Common myeloid progenitor, CD34-positive (primary cell): ENCODE measurements around the gene CLEC4E.
A peak's percentile ranks its signal among the peaks of the same experiment; 100 is the strongest.
"Not testable (repeated sequence)": the region's sequence is repeated elsewhere in the genome, so short reads cannot be mapped to it uniquely, and the experiment has no call there.

Source experiments
- CTCF ChIA-PET: fragments of 350-600 bp; sonication (Branson Sonifier 250); formaldehyde crosslinking; loops from one replicate; lab custom pipeline; 2021; ENCODE audit warnings: antibody characterized with exemption; lab: Charles Lee
- POLR2A ChIA-PET: fragments of 350-600 bp; sonication (Branson Sonifier 250); formaldehyde crosslinking; loops from one replicate; lab custom pipeline; 2021; ENCODE audit warnings: antibody characterized with exemption; lab: Charles Lee
- DNase-seq, 3 donors: peaks; one replicate each; pipeline versions ENCODE4 v3.0.0 to v3.0.0-alpha.2; 2013
- H3K27ac ChIP-seq, 2 experiments: 1 replicate in 1 of 2; 2 replicates in 1 of 2; pipeline ENCODE4 v1.7.0; 2013; ENCODE audit warnings: inconsistent platforms in 2 of 2, low read length in 2 of 2, mild to moderate bottlenecking in 2 of 2, low read depth in 1 of 2, moderate library complexity in 1 of 2; ENCODE audit not compliant: severe bottlenecking in 2 of 2, insufficient read depth in 1 of 2, poor library complexity in 1 of 2
- H3K27me3 ChIP-seq, 5 experiments: replicated peaks in 2 of 5; 1 replicate in 3 of 5; 2 replicates in 2 of 5; pipeline versions ENCODE4 v1.6.1 to v1.7.0; 2013; ENCODE audit warnings: low read length in 4 of 5, mild to moderate bottlenecking in 2 of 5, moderate library complexity in 2 of 5, inconsistent platforms in 1 of 5; ENCODE audit not compliant: insufficient read depth in 5 of 5, control insufficient read depth in 4 of 5
- H3K36me3 ChIP-seq, 4 experiments: 1 replicate in 2 of 4; 2 replicates in 2 of 4; pipeline versions ENCODE4 v1.6.1 to v1.7.0; 2013; ENCODE audit warnings: low read length in 3 of 4, control low read depth in 1 of 4, mild to moderate bottlenecking in 1 of 4; ENCODE audit not compliant: control insufficient read depth in 4 of 4, insufficient read depth in 4 of 4
- H3K4me1 ChIP-seq, 4 experiments: 1 replicate in 3 of 4; 2 replicates in 1 of 4; pipeline versions ENCODE4 v1.6.1 to v1.7.1; 2013; ENCODE audit warnings: low read length in 3 of 4, mild to moderate bottlenecking in 3 of 4, control low read depth in 1 of 4, inconsistent platforms in 1 of 4, moderate library complexity in 1 of 4; ENCODE audit not compliant: control insufficient read depth in 4 of 4, insufficient read depth in 4 of 4; ENCODE audit errors: control extremely low read depth in 1 of 4
- H3K4me3 ChIP-seq, 7 experiments: 1 replicate in 4 of 7; 2 replicates in 3 of 7; pipeline versions ENCODE4 v1.5.1 to v1.7.0; 2013; ENCODE audit warnings: mild to moderate bottlenecking in 7 of 7, low read length in 6 of 7, moderate library complexity in 6 of 7, inconsistent platforms in 2 of 7, low read depth in 2 of 7, control low read depth in 1 of 7; ENCODE audit not compliant: insufficient read depth in 4 of 7, control insufficient read depth in 1 of 7; ENCODE audit errors: extremely low read depth in 1 of 7
- H3K9me3 ChIP-seq, 5 experiments: 1 replicate in 4 of 5; 2 replicates in 1 of 5; pipeline versions ENCODE4 v1.6.1 to v1.7.1; 2013; ENCODE audit warnings: low read length in 4 of 5, mild to moderate bottlenecking in 2 of 5, inconsistent platforms in 1 of 5, low read depth in 1 of 5, moderate library complexity in 1 of 5; ENCODE audit not compliant: control insufficient read depth in 4 of 5, insufficient read depth in 2 of 5; ENCODE audit errors: control extremely low read depth in 1 of 5
- WGBS: methylation state at CpG from one replicate; pipeline ENCODE4 v1.1.5; 2013; ENCODE audit not compliant: insufficient coverage; 5-methylcytosine and 5-hydroxymethylcytosine counted together

Gene CLEC4E

DNA sequence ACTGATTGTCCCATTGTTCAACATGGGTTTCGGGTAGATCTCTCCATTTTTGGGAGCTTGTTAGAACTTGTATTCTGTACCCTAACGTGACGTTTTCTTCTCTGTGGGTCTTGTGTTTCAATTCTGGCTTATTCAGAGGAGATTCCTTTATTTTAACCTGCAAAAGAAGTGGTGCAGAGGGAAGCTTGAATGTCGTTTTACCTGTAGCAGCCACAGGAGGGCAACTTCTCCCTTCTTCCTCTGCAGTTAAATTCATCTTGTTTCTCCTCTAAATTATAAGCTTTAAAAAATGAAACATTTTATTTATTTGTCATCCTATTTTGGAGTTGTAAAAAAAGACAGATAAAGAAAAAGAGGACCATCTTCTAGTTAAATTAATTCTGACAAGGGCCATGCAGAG, 41.1 kb downstream of the CLEC4E start:
- CTCF ChIA-PET = interaction anchor here (0.6 to 1.4 kb wide), 3 partner anchors 10 to 45 kb away, joined by 3 to 8 read pairs (median 3); no protein-coding TSS in a partner anchor
- POLR2A ChIA-PET = no interaction called here
- H3K9me3 ChIP-seq = peaks cover 0 to 3% (median 0%) of the 10 kb centered on the region in 5 experiments
- H3K4me1 ChIP-seq = peaks cover 3 to 19% (median 18%) of the 10 kb centered on the region in 4 experiments
- no peak overlapping the region for H3K27ac ChIP-seq
- H3K4me3 ChIP-seq = no peak overlapping the region
- peak; percentile 15 to 33 (median 27) for DNase-seq
- peaks cover 0 to 22% (median 13%) of the 10 kb centered on the region in 5 experiments for H3K27me3 ChIP-seq
- H3K36me3 ChIP-seq = no peaks in the 10 kb centered on the region
- 79% methylated on average over 2 of the region's 4 CpGs for WGBS

- H3K4me3 ChIP-seq, POLR2A ChIA-PET, H3K36me3 ChIP-seq, H3K27ac ChIP-seq, DNase-seq, H3K9me3 ChIP-seq: not testable (repeated sequence)
- 46% methylated on average over 3 of the region's 7 CpGs for WGBS
- H3K4me1 ChIP-seq = peaks cover 18 to 25% (median 23%) of the 10 kb centered on the region in 4 experiments
- CTCF ChIA-PET = interaction anchor here (1.3 to 1.4 kb wide), 2 partner anchors 11 to 48 kb away, joined by 4 read pairs; no protein-coding TSS in a partner anchor
- peaks cover 0 to 38% (median 22%) of the 10 kb centered on the region in 5 experiments for H3K27me3 ChIP-seq
Observed at GRCh38 chr12:8496074-8496473, 44.6 kb downstream of the CLEC4E start.

GRCh38 chr12:8495671-8496070, 45.0 kb downstream of the CLEC4E start:
- H3K9me3 ChIP-seq, H3K4me3 ChIP-seq, H3K27ac ChIP-seq, POLR2A ChIA-PET, H3K36me3 ChIP-seq, DNase-seq: not testable (repeated sequence)
- Histone ChIP-seq H3K4me1 (peaks cover 18 to 23% (median 21%) of the 10 kb centered on the region in 4 experiments), H3K27me3 (peaks cover 0 to 40% (median 23%) of the 10 kb centered on the region in 5 experiments)
- WGBS = 93% methylated on average over 4 of the region's 4 CpGs
- CTCF ChIA-PET = interaction anchor here (1.3 to 1.4 kb wide), 2 partner anchors 11 to 49 kb away, joined by 4 read pairs; no protein-coding TSS in a partner anchor

GRCh38 chr12:8493084-8493483, 47.6 kb downstream of the CLEC4E start:
- H3K4me1 ChIP-seq = peaks cover 18 to 22% (median 20%) of the 10 kb centered on the region in 4 experiments
- H3K9me3 ChIP-seq = peaks cover 0 to 8% (median 0%) of the 10 kb centered on the region in 5 experiments
- peak overlapping the region in 1 of 7 experiments; percentile 2 for H3K4me3 ChIP-seq
- ChIA-PET POLR2A (no interaction called here), CTCF (interaction anchor here (0.7 to 2.2 kb wide), 6 partner anchors 8 to 52 kb away, joined by 3 to 6 read pairs (median 4); no protein-coding TSS in a partner anchor)
- no peaks in the 10 kb centered on the region for H3K36me3 ChIP-seq
- peaks cover 0 to 57% (median 23%) of the 10 kb centered on the region in 5 experiments for H3K27me3 ChIP-seq
- peak; percentile 88 to 97 (median 95) for DNase-seq
- no peak overlapping the region for H3K27ac ChIP-seq
- no CpG with 5 or more reads among the region's 2 CpGs for WGBS

DNA sequence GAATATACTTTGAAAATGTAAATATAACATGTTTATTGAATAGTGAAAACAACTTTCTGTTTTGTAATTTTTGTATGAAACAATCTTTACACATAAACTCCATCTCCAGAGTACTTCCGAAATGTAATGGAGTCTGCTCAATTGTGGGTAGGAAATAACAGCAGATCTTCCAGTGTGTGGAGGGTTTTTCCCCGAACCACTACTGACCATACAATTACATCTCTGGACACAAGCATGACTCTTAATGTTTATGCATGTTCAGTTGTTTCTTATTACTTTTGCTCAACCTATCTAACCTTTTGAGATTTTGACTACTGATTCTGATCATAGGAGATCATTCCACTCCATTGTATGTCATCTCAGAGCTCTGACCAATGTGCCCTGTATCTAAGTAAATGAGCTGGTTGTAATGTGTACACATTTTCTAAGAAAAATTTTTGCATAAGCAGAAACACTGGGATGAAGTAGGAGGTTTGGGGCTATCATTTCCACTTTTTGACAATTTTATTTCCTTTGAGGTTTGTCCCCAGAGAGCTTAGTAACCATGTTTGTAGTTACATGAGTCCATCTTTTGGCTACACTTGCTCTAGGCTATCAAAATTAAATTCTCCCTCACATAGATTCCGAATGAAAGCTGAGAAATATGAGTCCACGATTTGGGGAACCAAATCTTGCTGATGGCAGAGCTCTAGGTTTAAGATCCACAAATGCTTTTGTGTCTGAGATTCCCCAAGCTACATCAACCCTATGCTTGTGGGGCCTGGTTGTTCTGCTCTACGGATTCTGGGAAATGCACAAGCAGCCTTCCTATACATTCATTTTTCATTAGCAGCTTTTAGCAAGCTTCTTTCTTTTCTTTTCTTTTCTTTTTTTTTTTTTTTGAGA, 48.8 kb downstream of the CLEC4E start:
- ChIA-PET POLR2A (interaction anchor here (0.6 kb wide), 1 partner anchor 10 kb away, joined by 3 read pairs; no protein-coding TSS in a partner anchor), CTCF (interaction anchor here (1.4 to 2.2 kb wide), 3 partner anchors 9 to 53 kb away, joined by 3 to 6 read pairs (median 5); no protein-coding TSS in a partner anchor)
- Histone ChIP-seq H3K27ac (no peak overlapping the region), H3K4me3 (no peak overlapping the region), H3K36me3 (no peaks in the 10 kb centered on the region), H3K9me3 (peaks cover 0 to 17% (median 0%) of the 10 kb centered on the region in 5 experiments), H3K4me1 (peaks cover 18 to 22% (median 20%) of the 10 kb centered on the region in 4 experiments), H3K27me3 (peaks cover 0 to 52% (median 23%) of the 10 kb centered on the region in 5 experiments)
- 49% methylated on average over 3 of the region's 5 CpGs for WGBS
- DNase-seq = peak in 2 of 3 donors; percentile 20 to 26
